ENCODE results near the gene MRGPRD. TPM values are rescaled to one million over a fixed set of nuclear protein-coding genes. Genes with fewer than 3 reads are reported as not detected.

Gene MRGPRD
- total RNA-seq, 1 donor from 2014 or later = not detected

DNA sequence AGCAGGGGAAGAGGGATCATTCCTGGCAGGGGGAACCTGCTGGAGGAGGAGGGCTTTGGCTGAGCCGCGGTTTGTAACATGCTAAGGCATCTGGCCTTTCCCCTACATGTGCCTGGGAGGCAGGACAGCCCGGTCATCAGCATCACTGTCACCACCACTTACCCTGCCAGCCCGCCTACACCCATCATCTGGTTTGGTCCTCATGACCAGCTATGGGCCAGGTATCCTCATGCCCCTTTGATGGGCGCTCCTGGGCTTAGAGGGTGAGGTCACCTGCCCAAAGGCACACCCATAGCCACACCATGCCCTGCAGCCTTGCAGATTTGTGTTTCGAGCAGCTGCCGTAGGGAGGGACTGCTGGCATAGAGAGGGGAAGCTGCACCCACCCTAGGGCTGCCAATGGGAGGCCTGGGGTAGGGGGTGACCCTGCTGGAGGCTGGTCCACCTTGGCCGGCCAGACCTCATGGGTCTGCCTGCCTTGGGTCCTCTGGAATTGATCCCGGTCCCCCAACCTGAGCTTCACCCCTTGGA is 29.6 kb upstream of the MRGPRD start:
- H3K27ac Mint-ChIP-seq (ENCODE audit: unreplicated experiment) = no peak overlapping the region
- DNase-seq (ENCODE audit: low spot score) = no peak
- H3K4me1 Mint-ChIP-seq (ENCODE audit: unreplicated experiment) = no peaks in the 10 kb centered on the region
- H3K36me3 Mint-ChIP-seq (ENCODE audit: low read depth, unreplicated experiment) = no peaks in the 10 kb centered on the region
- TF ChIP-seq, protein P1, sequence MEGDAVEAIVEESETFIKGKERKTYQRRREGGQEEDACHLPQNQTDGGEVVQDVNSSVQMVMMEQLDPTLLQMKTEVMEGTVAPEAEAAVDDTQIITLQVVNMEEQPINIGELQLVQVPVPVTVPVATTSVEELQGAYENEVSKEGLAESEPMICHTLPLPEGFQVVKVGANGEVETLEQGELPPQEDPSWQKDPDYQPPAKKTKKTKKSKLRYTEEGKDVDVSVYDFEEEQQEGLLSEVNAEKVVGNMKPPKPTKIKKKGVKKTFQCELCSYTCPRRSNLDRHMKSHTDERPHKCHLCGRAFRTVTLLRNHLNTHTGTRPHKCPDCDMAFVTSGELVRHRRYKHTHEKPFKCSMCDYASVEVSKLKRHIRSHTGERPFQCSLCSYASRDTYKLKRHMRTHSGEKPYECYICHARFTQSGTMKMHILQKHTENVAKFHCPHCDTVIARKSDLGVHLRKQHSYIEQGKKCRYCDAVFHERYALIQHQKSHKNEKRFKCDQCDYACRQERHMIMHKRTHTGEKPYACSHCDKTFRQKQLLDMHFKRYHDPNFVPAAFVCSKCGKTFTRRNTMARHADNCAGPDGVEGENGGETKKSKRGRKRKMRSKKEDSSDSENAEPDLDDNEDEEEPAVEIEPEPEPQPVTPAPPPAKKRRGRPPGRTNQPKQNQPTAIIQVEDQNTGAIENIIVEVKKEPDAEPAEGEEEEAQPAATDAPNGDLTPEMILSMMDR (IDR thresholded peaks at IDR 0.05; ENCODE audit: unreplicated experiment) = no peak
- H3K27me3 Mint-ChIP-seq (ENCODE audit: unreplicated experiment) = peaks cover 10% of the 10 kb centered on the region
- H3K4me3 Mint-ChIP-seq (ENCODE audit: unreplicated experiment) = no peak overlapping the region
- H3K9me3 Mint-ChIP-seq (ENCODE audit: unreplicated experiment) = no peaks in the 10 kb centered on the region

DNA sequence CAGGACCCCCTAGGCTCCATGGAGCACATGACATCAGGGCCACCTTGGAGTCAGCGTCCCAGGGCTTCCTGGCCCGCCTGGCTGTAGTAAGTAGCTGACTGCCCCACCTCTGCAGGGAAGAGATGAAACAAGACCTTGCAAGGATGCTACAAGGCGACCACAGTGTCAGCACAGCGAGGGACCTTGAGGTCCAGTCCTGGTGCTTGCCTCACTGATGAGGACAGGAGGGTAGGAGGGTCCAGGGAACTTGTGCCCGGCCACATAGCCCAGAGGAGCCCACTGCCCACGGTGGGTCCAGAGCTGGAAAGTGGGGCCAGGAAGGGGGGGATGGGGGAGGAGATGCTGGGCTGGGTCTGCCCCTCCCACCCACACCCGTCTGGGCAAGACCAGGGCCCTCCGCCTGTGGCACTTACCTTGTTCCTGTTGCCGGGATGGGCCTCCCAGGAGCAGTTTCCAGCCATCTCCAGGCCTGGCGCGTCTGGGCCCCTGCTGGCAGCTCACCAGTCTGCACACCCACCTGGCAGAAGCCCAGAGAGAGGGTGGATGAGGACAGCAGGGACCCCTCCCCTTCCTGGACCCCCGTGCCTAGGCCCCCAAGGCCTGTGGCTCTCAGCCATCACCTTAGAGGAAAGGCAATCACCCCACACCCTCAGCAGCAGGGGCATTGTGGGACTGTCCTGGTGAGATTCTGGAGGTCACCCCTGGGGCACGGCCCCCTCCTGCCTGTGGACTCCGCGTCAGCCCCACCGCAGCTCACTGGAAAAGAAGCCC is 28.8 kb upstream of the MRGPRD start:
- Mint-ChIP-seq H3K27ac (ENCODE audit: unreplicated experiment) (no peak overlapping the region), H3K4me3 (ENCODE audit: unreplicated experiment) (no peak overlapping the region), H3K27me3 (ENCODE audit: unreplicated experiment) (peaks cover 13% of the 10 kb centered on the region), H3K36me3 (ENCODE audit: low read depth, unreplicated experiment) (no peaks in the 10 kb centered on the region), H3K9me3 (ENCODE audit: unreplicated experiment) (no peaks in the 10 kb centered on the region), H3K4me1 (ENCODE audit: unreplicated experiment) (no peaks in the 10 kb centered on the region)
- TF ChIP-seq, protein P1 (IDR thresholded peaks at IDR 0.05; ENCODE audit: unreplicated experiment) = no peak
- no peak for DNase-seq (ENCODE audit: low spot score)

DNA sequence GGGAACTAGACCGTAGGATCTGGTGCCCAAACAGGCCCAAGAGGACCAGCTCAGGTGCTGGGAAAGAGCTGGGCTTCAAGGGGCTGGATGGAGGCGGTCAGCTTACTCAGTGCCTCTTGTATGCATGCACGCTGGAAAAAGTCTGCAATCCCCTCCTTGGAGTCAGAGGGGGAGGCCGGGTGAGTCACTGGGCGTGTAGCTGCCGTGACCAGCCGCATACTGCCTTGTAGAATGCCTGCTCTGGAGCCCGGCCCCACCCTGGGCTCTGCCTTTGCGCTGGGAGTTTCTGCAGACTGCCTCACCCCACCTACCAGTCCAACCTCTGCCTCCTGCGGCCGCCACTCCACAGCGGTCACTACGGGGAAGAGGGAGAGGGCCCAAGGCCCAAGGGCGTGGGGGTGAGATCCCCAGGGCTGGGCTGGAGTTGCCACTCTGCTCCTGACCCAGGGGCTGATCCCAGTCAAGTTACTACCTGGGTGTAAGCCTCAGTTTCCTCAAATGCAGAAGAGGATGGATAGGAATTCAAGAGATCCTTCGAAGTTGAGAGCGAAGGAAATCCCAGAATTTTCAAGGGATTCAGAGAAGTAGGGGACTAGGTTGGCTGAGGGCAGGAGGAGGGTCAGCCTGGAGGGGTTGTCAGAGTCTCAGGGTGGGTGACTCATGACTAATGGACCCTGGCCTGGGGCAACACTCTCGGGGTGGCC is 28.1 kb upstream of the MRGPRD start:
- H3K27ac Mint-ChIP-seq (ENCODE audit: unreplicated experiment) = no peak overlapping the region
- H3K27me3 Mint-ChIP-seq (ENCODE audit: unreplicated experiment) = peaks cover 13% of the 10 kb centered on the region
- no peak overlapping the region for H3K4me3 Mint-ChIP-seq (ENCODE audit: unreplicated experiment)
- no peaks in the 10 kb centered on the region for H3K9me3 Mint-ChIP-seq (ENCODE audit: unreplicated experiment)
- TF ChIP-seq, protein P1 (IDR thresholded peaks at IDR 0.05; ENCODE audit: unreplicated experiment) = no peak
- no peaks in the 10 kb centered on the region for H3K4me1 Mint-ChIP-seq (ENCODE audit: unreplicated experiment)
- H3K36me3 Mint-ChIP-seq (ENCODE audit: low read depth, unreplicated experiment) = no peaks in the 10 kb centered on the region
- DNase-seq (ENCODE audit: low spot score) = no peak

DNA sequence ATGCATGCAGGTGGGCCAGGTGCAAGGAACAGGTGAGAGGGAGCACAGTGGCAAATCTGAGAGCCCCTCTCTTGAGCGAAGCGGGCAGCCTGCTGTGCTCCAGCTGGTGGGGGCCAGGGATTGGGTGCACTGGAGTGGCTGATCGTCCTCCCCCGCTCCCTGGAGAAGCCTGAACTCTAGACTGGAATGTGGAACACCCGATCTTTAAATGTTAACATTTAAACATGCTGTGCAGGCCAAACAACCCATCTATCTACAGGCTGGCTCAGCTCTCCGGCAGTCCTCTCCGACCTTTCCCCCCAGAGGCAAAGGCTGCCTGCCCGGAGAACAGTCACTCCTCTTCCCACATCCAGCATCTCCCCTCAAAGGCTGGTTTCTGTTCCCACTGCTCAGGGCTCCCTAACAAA is 27.2 kb upstream of the MRGPRD start:
- Mint-ChIP-seq H3K4me1 (ENCODE audit: unreplicated experiment) (no peaks in the 10 kb centered on the region), H3K27me3 (ENCODE audit: unreplicated experiment) (peaks cover 13% of the 10 kb centered on the region), H3K4me3 (ENCODE audit: unreplicated experiment) (no peak overlapping the region), H3K36me3 (ENCODE audit: low read depth, unreplicated experiment) (no peaks in the 10 kb centered on the region), H3K27ac (ENCODE audit: unreplicated experiment) (no peak overlapping the region), H3K9me3 (ENCODE audit: unreplicated experiment) (no peaks in the 10 kb centered on the region)
- no peak for DNase-seq (ENCODE audit: low spot score)
- TF ChIP-seq, protein P1 (IDR thresholded peaks at IDR 0.05; ENCODE audit: unreplicated experiment) = no peak

DNA sequence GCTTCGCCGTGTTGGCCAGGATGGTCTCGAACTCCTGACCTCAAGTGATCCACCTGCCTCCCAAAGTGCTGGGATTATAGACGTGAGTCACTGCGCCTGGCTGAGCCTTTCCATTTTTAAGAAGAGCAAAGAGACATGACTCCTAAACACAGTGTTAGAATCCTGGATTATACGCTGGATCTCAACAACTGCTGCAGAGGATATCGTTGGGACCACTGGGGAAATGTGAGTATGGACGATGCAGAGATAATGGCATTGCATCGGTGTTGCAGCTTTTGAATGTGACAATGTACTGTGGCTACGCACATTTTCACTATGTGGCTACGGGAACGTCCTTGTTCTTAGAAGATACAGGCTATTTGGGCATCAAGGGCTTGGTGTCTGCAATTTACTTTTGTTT is 26.0 kb upstream of the MRGPRD start:
- no peak overlapping the region for H3K27ac Mint-ChIP-seq (ENCODE audit: unreplicated experiment)
- no peak overlapping the region for H3K4me3 Mint-ChIP-seq (ENCODE audit: unreplicated experiment)
- TF ChIP-seq, protein P1 (IDR thresholded peaks at IDR 0.05; ENCODE audit: unreplicated experiment) = no peak
- H3K9me3 Mint-ChIP-seq (ENCODE audit: unreplicated experiment) = no peaks in the 10 kb centered on the region
- DNase-seq (ENCODE audit: low spot score) = no peak
- no peaks in the 10 kb centered on the region for H3K4me1 Mint-ChIP-seq (ENCODE audit: unreplicated experiment)
- H3K36me3 Mint-ChIP-seq (ENCODE audit: low read depth, unreplicated experiment) = no peaks in the 10 kb centered on the region
- H3K27me3 Mint-ChIP-seq (ENCODE audit: unreplicated experiment) = peaks cover 13% of the 10 kb centered on the region
